Activated CD4-positive, alpha-beta T cell treated with anti-CD3 and anti-CD28 coated beads for 24 hours (primary cell): ENCODE data around the gene GGT6.
"Not testable (repeated sequence)": the region's sequence is repeated elsewhere in the genome, so short reads cannot be mapped to it uniquely, and the experiment has no call there.

Source experiments
- DNase-seq, 2 donors: peaks; one replicate each; pipeline ENCODE4 v3.0.0-alpha.2; 2020; ENCODE audit warnings: low read depth in 2 of 2

GGT6 gene

GRCh38 chr17:4592240-4593005, 32.0 kb upstream of the GGT6 start:
- no peak for DNase-seq

- DNase-seq: no peak
These were observed 31.2 kb upstream of the GGT6 start for GRCh38 chr17:4591529-4591928.

- no peak for DNase-seq
These were observed 30.6 kb upstream of the GGT6 start for GRCh38 chr17:4590981-4591453.

GRCh38 chr17:4590042-4590441, 29.7 kb upstream of the GGT6 start:
- not testable (repeated sequence) for DNase-seq

- no peak for DNase-seq
These were observed 28.7 kb upstream of the GGT6 start for GRCh38 chr17:4588898-4589625.

GRCh38 chr17:4588391-4588790, 28.0 kb upstream of the GGT6 start:
- no peak for DNase-seq

GRCh38 chr17:4587803-4588202, 27.4 kb upstream of the GGT6 start:
- no peak for DNase-seq

GRCh38 chr17:4587195-4587594, 26.8 kb upstream of the GGT6 start:
- DNase-seq: no peak

GRCh38 chr17:4586043-4586442, 25.7 kb upstream of the GGT6 start:
- no peak for DNase-seq

- no peak for DNase-seq
These were observed 25.2 kb upstream of the GGT6 start for GRCh38 chr17:4585638-4585994.

GRCh38 chr17:4584917-4585637, 24.7 kb upstream of the GGT6 start:
- DNase-seq: no peak

- no peak for DNase-seq
These were observed 23.9 kb upstream of the GGT6 start, which contains the start of gene SMTNL2 for GRCh38 chr17:4584101-4584916. TSS of gene SMTNL2 (plus strand) at chr17:4584529. CDS start at chr17:4584606, 77 bp downstream.

- no peak for DNase-seq
These were observed 23.4 kb upstream of the GGT6 start for GRCh38 chr17:4583782-4584100.

- no peak for DNase-seq
These were observed 22.8 kb upstream of the GGT6 start for GRCh38 chr17:4583206-4583605.

- no peak for DNase-seq
These were observed 22.3 kb upstream of the GGT6 start for GRCh38 chr17:4582691-4583090.

GRCh38 chr17:4582101-4582501, 21.7 kb upstream of the GGT6 start:
- DNase-seq: no peak

- DNase-seq: no peak
These were observed 19.9 kb upstream of the GGT6 start for GRCh38 chr17:4580291-4580690.

- no peak for DNase-seq
These were observed 19.3 kb upstream of the GGT6 start for GRCh38 chr17:4579678-4580077.

- not testable (repeated sequence) for DNase-seq
These were observed 18.0 kb upstream of the GGT6 start for GRCh38 chr17:4578349-4578748.

- DNase-seq: no peak
These were observed 17.1 kb upstream of the GGT6 start for GRCh38 chr17:4577386-4577993.

- no peak for DNase-seq
These were observed 16.4 kb upstream of the GGT6 start for GRCh38 chr17:4576729-4577322.
